NCI-H2171 treated with DMSO at 0.1 percent for 48 hours (cell line): ENCODE measurements around the gene BMP7.
A peak's percentile ranks its signal among the peaks of the same experiment; 100 is the strongest.
"Not testable (repeated sequence)": the region's sequence is repeated elsewhere in the genome, so short reads cannot be mapped to it uniquely, and the experiment has no call there.

Experiments
- DNase-seq: peaks from one replicate; lab custom pipeline; 2025; lab: John Stamatoyannopoulos, UW

Gene BMP7

DNA sequence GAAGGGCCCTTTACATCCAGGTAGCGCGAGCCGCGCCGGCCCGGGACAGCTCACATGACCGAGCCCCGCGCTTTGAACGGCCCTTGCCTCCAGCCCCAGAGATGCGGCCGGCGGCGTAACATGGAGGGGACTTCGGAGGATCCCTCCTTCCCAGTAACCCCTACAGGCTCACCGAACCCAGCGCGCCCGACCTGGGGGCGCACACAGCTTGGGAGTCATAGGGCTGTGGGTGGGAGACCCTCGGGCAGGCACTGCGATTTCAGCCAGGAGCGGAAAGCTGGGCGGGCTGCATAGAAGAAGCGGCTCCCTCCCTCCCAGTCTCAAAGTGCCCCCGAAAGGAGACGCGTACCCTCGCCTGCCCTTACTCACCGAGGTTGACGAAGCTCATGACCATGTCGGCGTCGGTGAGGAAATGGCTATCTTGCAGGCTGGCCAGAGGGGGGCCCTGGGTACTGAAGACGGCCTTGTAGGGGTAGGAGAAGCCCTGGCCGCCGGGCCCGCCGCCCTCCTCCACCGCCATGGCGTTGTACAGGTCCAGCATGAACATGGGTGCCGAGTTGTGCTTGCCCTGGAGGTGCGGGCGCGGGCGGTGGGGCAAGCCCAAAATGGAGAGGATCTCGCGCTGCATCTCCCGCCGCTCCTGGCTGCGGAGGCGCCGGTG lies 975 bp downstream of the BMP7 start:
- no peak for DNase-seq

DNA sequence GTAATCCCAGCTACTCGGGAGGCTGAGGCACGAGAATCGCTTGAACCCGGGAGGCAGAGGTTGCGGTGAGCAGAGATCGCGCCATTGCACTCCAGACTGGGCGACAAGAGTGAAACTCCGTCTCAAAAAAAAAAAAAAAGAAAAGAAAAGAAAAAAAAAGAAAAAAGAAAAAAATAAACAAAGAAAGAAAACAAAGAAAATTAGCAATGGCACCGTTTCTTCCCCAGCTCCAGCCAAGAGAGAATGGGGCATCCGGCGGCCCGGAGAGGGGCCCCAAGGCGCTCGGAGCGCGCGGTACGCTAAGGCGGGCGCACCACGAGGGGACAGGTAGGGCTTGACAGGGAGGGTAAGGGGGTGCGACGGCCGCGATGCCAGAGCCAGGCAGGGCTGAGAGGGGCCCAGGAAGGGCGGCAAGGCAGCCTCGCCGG lies 1.5 kb downstream of the BMP7 start:
- DNase-seq, result not testable (repeated sequence)

DNA sequence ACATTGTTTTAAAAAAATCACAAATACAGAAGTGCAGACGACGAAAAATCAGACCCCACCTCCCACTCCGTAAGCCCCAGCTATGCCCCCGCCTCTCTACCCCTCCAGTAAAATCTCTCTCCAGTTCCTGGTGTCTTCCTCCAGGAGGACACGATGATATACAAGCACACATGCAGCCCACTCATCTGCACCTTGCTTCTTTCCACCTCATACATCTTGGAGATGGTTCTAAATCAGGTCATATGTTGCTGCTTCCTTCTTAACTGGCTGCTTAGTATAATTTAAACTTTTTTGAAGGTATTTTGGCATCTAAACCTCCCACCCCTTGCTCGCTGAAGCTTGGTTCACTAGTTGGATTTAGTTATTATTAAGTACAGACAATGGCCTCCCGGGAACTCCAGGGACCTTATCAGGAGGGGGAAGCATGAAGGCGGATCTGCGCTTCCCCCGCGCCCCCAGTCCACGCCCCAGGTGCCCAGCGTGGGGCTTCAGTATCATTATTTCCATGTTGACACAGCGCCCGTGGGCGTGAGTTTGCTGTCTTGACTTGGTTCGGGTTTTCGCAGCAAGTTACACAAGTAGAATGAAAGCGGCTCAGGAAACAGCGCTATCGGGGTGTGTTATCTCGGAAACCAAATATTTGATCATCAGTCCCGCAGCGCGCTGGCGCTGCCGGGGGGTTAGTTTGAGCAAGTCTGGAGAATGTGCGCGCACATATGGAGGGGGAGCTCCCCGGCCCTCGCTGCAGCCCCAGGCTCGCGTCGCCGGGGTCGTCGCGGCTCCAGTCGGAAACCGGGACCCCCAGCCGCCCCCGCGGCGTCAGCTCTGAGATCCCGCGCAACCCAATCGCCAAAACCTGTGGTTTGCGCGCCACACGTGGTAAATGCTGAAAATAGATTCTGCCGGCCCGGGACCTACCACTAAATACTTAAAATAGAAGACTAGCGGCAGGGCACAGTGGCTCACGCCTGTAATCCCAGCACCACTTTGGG lies 2.3 kb downstream of the BMP7 start:
- DNase-seq, result no peak

DNA sequence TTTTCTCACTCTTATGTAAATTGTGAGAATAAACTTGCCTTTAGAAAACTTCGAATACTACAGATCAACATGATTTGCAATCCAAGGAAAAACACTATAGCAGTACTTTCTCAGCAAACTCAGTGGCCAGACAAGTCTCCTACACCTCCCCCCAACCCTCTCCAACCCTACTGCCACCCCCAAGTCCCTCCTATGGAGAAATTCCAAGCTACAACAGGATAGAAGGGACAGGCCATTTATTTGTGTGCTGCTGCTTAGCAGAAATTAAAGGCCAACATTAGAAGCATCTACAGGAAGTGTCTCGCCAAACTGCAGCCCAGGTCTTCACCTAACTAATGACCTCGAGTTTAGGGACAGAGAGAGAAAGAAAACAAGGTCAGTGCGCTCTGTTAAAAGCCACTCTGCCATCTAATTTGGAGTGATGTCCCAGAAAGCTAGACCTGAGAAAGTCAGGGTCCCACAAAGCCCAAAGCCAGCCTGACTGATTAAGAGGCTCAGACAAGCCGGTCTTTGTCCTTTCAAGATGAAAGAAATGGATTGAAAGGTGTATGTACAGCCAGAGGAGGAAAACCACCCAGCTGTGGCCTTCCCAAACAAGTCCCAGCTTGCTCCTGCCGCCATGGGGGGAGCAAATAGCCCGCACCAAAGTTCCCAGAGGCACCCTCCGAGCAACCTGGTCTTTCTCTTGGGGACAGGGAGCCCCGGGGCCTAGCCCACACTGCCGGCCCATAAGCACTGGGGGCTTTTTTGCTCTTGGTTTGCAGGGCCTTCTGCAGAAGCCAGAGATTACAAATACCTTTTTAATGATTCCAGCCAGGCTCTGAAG lies 3.4 kb downstream of the BMP7 start:
- DNase-seq, result no peak

DNA sequence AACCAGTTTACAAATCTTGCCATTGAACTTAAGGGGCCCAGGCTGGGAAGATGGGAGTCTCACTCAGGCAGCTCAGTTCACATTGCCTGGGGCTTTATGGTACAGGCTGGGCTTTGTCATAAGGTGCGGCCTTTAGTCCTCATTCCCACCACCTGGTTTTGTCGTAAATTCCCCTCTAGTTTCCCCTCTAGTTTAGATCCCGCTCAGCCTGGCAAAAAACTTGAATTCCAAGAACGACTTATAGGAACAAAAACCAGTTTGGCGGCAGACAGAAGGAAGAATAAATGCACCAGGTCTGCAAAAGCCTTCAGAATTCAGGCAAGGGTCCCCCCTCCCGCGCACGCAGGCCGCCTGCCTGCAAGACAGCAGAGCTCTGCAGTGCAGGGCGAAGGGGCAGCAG lies 4.1 kb downstream of the BMP7 start:
- DNase-seq, result no peak

DNA sequence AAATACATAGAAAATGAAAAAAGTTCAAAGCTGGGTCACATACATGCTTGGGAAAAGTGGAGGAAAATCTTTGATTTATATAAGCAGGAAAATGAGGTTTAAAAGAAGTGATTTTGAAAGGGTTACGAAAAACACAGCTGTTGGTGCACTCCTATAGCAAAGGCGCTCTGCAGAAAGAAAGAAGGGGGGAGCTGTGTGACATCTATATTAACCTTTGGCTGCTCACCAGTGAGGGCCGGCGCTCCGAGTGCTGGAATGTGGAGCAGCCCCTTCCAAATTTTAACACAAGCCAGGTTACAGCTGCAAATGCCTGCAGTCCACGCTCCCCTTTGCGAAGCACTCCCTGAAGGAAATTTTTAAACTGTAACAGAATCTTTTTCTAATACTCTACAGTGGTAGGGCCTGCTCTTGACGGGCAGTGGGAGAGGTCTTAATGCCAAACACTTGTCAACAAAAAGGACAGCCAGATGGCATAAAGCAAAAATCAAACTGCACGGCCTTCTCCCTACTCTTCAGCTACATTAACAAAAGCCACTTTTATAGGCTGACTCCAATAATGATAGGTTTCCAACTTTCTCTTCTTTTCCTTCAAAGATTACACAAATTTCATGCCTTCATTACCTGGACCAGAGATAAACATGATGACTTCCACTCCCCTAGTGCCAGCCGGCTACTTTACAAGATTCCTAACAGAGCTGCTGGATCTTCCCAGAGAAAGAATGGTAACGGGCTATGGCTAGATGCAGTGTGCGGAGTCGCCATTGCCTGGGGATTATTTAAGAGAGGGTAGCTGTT lies 4.8 kb downstream of the BMP7 start:
- no peak for DNase-seq

DNA sequence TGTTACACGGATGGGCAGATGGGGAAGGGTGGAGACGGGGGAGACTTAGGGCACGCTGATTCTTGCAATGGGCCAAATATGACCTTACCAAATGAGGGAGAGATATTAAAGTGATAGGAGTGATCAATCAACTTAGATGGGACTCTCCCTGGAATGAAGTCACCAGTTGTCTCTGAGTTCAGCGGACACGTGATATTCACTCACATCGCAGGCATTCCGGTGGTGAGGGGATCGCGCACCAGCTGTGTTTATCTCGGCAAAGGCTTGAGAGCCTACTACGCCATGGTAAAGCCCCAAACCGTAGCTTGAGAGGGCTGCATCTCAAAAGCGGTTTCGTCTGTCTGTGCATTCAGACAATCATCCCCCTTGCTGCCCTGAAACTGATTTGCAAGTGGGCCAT lies 5.5 kb downstream of the BMP7 start:
- no peak for DNase-seq

DNA sequence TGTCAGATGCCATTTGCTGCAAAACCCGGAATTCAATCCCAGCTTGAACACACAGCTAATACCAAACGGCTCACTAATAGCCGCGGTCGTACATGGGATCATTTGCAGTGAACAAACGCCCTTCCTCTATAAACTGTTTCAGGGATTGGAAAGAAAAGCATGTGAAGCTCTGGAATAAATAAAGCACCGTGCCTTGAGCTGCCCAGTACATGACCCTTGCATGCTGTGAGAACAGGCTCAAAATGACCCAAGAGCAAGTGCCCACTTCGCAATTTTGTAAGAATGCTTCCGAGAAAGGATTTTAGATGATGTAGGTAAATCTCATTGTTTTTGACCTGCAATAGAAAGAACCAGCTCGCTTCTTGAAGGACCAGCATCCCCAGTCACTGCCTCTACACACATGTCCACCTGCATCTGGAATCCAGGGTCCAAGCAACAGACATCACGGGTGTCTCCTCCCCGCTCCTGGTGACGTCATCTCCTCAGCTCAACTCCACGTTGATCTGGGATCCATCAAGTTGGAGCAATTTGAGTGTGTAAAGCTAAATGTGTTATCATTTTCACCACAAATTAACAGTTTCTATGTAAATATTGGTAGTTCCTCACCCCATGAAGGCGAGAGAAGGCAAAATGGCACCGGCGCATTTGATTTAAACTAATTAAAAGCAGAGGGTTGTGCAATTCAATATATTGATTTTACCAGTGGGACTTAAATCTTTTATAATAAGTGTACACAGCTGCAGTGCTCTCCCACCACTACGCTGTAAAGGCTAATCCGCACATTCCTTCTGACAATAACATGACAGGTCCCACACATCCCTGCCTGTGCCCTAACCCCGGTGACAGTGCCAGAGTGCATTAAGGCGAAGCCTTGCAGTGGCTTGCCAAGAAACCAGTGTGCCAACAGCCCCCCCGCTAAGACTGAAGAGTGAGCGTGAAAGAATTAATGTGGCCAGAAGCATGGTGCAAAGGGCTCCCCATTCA lies 6.2 kb downstream of the BMP7 start:
- no peak for DNase-seq

DNA sequence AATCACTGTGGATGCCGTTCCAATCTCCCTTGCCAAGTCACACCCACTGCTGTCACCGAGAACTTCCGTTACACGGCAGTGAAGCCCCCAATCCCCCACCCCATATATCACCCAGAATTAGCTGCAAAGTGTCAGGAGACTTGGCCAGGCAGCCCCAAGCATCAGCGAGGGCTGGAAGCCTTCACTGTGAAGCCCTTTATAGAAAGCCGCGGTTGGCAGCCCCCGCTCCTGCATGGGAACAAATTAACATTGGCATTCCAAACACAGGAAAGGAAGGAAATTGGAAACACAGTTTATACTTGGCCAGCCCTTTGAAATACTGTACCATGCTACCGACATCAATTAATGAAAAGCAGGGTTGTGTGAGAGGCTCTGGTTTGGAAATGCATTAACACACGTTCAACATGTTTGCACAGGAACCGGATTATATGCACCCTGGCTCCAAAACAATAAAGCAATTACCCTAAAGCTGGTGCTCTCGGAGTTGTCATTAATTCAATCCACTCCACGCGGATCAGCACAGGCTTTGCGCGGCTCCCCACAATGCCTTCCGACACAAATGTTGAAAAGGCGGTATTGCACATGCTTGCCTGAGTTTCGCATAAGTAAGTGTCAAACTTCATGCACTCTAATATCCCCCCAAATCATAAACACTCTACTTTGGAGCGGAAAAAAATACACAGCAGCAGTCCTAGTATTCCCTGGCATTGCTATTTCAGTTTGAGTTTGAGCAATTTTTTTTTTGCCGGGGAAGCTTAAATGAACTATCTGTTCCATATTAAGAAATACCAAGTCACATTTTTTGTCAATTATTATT lies 7.1 kb downstream of the BMP7 start:
- no peak for DNase-seq

DNA sequence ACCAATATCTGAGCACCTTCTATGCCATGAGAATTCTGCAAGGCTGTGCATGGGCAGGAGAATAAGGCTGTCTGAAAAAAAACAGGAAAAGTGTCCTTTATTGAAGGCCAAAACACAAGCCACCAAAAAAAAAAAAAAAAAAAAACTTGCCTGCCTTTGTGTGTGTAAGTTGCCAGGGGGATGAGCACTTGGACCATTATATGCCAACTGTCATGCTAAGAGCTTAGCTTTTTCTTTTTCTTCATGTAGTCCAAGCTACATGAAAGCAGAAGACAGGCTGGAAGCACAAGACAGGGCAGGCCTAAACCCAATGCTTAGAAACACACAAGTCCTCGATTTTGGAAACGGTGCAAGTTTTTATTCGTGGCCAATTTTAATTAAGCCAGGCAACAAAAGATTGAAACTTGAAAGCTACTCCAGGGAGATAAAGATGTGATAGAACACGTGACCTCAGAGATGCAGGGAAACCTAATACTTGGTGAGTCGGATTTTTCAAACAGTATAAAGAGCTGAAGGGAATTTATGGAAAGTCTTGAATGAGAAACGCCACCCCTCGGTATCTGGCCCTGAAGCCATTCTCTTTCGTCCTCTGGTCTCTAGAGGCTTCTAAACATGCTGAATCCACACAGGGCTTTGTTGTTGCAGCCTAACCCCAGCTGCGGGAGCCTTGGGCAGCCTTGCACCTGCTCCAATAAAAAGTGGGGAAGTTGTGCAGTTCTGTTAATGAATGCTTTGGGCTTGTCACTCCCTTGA lies 8.6 kb downstream of the BMP7 start:
- DNase-seq, result no peak

DNA sequence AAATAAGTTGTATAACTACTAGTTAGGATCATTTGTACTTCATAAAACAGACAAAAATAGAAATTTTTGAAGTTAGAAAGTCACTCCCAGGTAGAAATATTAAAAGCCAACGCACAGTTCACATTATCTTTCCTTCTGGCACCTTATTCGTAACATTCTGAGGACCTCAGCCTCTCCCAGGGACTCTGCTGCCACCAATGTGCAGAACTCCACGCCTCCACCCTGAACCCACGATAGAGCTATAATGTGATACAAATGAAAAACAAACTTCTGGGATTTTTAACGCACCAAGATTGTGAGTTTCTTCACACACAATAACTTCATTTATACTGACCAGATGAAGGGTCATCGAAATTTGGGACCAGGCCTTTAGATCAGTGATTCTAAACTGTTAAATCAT lies 9.5 kb downstream of the BMP7 start:
- no peak for DNase-seq

DNA sequence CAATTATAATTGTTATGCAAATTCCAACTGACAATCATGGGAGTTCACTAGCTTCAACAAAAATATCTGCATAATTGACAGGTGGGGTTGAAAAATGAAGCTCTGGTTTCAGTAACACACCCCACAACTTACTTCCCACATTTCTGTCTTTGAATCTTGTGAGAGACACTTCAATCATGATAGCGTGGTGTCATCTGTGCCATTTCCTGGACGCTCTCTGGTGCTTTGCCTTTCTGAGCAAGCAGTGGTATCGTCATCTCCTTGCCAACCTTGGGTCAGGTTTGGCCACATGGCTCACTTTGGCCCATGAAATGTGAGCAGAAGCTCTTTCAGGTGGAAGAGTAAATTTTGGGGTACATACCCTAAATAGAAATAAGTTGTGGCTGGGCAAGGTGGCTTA lies 10.2 kb downstream of the BMP7 start:
- DNase-seq, result no peak

DNA sequence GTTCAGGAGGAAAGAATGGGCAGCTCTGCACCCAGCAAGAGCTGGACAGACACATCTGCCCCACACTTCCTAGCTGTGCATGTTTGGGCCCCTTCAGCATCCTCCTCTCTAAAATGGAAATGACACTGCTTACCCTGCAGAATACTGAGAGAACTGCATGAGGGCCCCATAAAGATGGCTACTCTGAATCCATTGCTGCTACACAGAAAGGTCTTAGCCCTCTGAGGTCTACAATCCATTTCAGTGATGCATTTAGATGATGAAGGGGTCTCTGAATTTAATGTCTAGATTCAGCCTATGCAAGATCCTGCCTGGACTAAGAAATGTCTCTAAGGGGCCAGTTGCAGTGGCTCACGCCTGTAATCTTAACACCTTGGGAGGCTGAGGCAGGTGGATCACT lies 11.3 kb downstream of the BMP7 start:
- no peak for DNase-seq

DNA sequence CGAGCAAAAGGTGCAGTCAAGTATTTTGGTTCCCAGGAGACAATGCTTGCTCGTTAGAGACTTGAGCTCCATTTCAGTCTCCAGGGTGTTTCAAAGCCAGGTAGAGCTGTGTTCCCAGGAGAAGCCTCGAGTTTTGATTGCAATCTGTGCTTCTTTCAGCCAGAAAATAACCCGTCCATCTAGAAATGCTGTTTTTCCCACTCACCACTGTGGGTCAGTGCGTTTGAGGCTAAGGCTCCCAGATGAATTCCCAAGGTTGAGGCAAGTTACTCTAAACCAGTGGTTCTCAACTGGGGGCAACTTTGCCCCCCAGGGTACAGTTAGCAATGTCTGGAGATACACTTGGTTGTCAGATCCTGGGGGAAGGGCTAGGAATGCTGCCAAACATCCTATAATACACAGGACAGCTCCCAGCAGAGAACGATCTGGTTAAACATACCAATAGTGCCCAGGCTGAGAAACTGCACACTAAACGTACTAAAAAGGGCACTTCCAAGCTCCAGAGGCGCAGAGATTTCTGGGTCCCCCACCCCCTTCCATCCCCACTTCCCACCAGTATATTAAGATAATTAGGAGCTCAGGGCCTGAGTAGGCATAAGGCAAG lies 13.8 kb downstream of the BMP7 start:
- DNase-seq, result peak; percentile 31

DNA sequence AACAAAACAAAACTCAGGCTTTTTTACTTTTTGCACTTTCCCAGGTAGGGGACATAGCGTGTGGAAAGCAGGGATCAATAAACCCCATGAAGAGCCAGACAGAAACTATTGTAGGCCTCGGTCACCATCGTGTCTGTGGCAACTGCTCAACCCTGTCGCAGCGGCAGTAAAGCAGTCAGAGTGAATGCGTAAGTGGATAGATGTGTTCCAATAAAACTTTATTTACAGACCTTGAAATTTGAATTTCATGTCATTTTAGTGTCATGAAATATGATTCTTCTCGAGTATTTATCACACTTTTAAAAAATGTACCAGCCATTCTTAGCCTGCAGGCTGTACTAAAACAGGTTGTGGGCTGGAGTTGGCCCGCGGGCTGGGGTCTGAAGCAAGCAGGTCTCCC lies 14.5 kb downstream of the BMP7 start:
- DNase-seq, result no peak

DNA sequence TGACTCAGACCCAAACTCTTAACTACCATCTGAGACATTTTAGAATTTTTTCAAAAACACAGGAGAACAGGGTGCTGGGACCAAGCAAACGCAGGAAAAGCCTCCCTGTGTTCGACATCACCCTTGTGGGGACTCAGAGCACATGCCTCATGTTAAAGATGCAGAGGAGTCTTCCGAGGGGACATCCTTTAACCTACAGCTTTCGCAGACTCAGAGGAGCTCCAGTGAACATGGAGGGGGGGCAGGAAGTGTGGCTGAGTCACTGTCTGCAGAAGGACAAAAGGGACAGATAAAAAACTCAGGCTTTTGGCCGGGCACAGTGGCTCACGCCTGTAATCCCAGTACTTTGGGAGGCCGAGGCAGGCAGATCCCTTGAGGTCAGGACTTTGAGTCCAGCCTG lies 15.1 kb downstream of the BMP7 start:
- DNase-seq, result no peak

DNA sequence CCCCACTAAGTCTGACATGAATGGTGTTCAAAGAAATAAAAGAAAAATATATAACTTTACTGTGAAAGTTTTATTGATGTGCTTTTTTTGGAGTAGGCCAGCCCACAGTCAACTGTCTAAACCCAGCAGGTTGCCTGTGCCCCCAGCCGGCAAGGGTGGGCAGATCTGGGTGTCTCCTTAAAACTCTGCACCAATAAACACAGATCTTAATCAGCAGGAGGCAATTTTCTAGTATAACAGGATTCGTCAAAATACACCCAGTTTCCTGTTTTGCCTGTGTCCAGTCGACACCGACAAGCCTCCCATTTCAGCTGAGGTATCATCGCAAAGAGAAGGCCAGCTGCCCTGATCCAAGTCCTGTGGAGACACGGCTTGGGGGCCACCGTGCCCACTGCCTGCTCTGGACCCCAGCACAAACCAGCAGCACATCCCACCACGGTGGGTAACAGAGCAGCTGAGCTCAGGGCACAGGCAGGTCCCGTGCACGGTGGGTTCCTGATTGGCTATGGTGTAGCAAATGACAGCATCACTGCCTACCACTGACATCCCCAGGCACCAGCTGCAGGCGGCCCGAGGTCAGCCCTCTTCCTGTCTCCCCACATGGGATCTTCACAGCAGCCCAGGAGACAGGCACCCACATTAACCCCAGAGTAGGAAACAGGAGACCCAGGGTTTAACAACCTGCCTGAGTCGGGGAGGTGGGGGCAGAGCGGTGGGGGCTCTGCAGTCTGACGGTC lies 15.7 kb downstream of the BMP7 start:
- DNase-seq, result no peak

DNA sequence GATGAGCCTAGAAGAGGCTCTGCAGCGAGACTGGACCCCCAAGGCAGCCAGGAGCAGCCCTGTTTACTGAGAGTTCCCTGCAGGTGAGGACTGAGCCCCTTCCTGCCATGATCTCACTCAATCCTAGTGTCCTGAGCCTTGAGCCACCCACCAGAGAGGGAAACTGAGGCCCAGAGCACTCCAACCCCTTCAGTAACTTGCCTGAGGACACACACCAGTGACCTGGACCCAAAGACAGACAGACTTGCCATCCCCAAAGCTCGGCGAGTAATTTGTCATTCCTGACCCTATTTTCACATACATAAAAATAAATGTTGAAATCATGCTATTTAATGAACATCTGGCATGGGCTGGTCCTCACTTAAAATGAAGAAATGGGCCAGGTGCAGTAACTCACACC lies 16.7 kb downstream of the BMP7 start:
- no peak for DNase-seq
